HCT116 (cell line): Measurements from ENCODE around the gene PRKAG2. TPM values are rescaled to one million over a fixed set of nuclear protein-coding genes. Genes with fewer than 3 reads are reported as not detected.

ENCODE experiments used
- ATAC-seq: fragments of 200-7000 bp; cut with Tn5 transposase; 2 replicates; pipeline ENCODE4 v1.9.1; 2020; ENCODE audit warnings: mild to moderate bottlenecking, moderate library complexity
- BruUV-seq: library from RNA; stranded (reverse); fragments of 400-500 nt; replicated peaks from 2 replicates; lab custom pipeline; 2021; lab: Mats Ljungman, UMichigan
- CTCF ChIA-PET: fragments of 300-600 bp; sonication (Branson Sonifier 250); formaldehyde crosslinking; loops from one replicate; lab custom pipeline; 2021; ENCODE audit warnings: antibody characterized with exemption; lab: Charles Lee
- POLR2A ChIA-PET: fragments of 300-600, 350-600 bp; sonication (Branson Sonifier 250); formaldehyde crosslinking; loops from one replicate; lab custom pipeline; 2021; ENCODE audit warnings: antibody characterized with exemption; lab: Charles Lee
- RAD21 ChIA-PET, 2 experiments: fragments of 300-600 bp; sonication (Branson Sonifier 250); formaldehyde crosslinking; loops; one replicate each; lab custom pipeline; 2023; ENCODE audit warnings: low total read pairs in 2 of 2; ENCODE audit not compliant: uncharacterized antibody in 2 of 2, unreplicated experiment in 2 of 2, low non-redundant PET in 1 of 2; lab: Charles Lee
- DNase-seq: peaks from one replicate; pipeline ENCODE4 v3.0.0-alpha.2; 2010; ENCODE audit warnings: low read depth, low spot score
- H2AFZ ChIP-seq: fragments of 200-600 bp; shearing (Covaris generic), sonication (generic); 2 replicates; pipeline ENCODE4 v1.6.1; 2017; ENCODE audit warnings: low read depth, mixed run types, mixed read lengths, antibody characterized with exemption, low read length; ENCODE audit not compliant: poor library complexity, severe bottlenecking
- H3K27ac ChIP-seq: 2 replicates; pipeline ENCODE4 v1.5.1; 2012; ENCODE audit warnings: low read depth, low read length
- H3K27me3 ChIP-seq: fragments of 200-600 bp; sonication (generic); 2 replicates; pipeline ENCODE4 v1.6.1; 2016; ENCODE audit warnings: mixed run types, low read length, mixed read lengths; ENCODE audit not compliant: insufficient read depth
- H3K36me3 ChIP-seq, 2 experiments: fragments of 200-500 bp in 1 of 2; fragments of 200-600 bp in 1 of 2; sonication (Bioruptor generic) in 1 of 2; sonication (generic) in 1 of 2; 2 replicates each; pipeline versions ENCODE4 v1.5.1 to v1.6.1; 2014 to 2016; ENCODE audit warnings: low read length in 2 of 2, inconsistent platforms in 1 of 2, mixed read lengths in 1 of 2, mixed run types in 1 of 2; ENCODE audit not compliant: insufficient read depth in 2 of 2, control insufficient read depth in 1 of 2
- H3K4me1 ChIP-seq, 2 experiments: fragments of 200-600 bp in 1 of 2; sonication (generic) in 1 of 2; 2 replicates each; pipeline versions ENCODE4 v1.5.1 to v1.6.1; 2012 to 2017; ENCODE audit warnings: low read length in 2 of 2, inconsistent platforms in 1 of 2, mild to moderate bottlenecking in 1 of 2, mixed read lengths in 1 of 2, mixed run types in 1 of 2, moderate library complexity in 1 of 2; ENCODE audit not compliant: insufficient read depth in 2 of 2, control insufficient read depth in 1 of 2
- H3K4me2 ChIP-seq: fragments of 200-600 bp; sonication (generic); 2 replicates; pipeline ENCODE4 v1.6.1; 2017; ENCODE audit warnings: mixed run types, low read length, mixed read lengths
- H3K4me3 ChIP-seq, 2 experiments: fragments of 200-600 bp in 1 of 2; sonication (generic) in 1 of 2; replicated peaks in 1 of 2; 2 replicates each; pipeline ENCODE4 v1.5.1; 2011 to 2016; ENCODE audit warnings: low read length in 2 of 2, control low read depth in 1 of 2, low read depth in 1 of 2, mild to moderate bottlenecking in 1 of 2, mixed read lengths in 1 of 2, mixed run types in 1 of 2
- H3K79me2 ChIP-seq: fragments of 200-600 bp; sonication (generic); 2 replicates; pipeline ENCODE4 v1.6.1; 2017; ENCODE audit warnings: mild to moderate bottlenecking, mixed run types, low read length, moderate library complexity, mixed read lengths; ENCODE audit not compliant: insufficient read depth
- H3K9ac ChIP-seq: fragments of 200-600 bp; sonication (generic); 2 replicates; pipeline ENCODE4 v1.6.1; 2016; ENCODE audit warnings: low read length, mixed read lengths
- H3K9me2 ChIP-seq: fragments of 200-600 bp; sonication (generic), shearing (Covaris generic); 2 replicates; pipeline ENCODE4 v1.6.1; 2017; ENCODE audit warnings: mixed run types, mild to moderate bottlenecking, moderate library complexity; ENCODE audit not compliant: insufficient read depth
- H3K9me3 ChIP-seq, 2 experiments: fragments of 200-500 bp in 1 of 2; fragments of 200-600 bp in 1 of 2; sonication (Bioruptor generic) in 1 of 2; sonication (generic) in 1 of 2; 2 replicates each; pipeline ENCODE4 v1.6.1; 2014 to 2017; ENCODE audit warnings: low read length in 2 of 2, mixed read lengths in 2 of 2, inconsistent platforms in 1 of 2, low read depth in 1 of 2, mild to moderate bottlenecking in 1 of 2, mixed run types in 1 of 2, moderate library complexity in 1 of 2; ENCODE audit not compliant: control insufficient read depth in 1 of 2, insufficient read depth in 1 of 2
- H4K20me1 ChIP-seq: fragments of 200-600 bp; sonication (generic), shearing (Covaris generic); 2 replicates; pipeline ENCODE4 v1.6.1; 2017; ENCODE audit warnings: mixed run types, mild to moderate bottlenecking, moderate library complexity; ENCODE audit not compliant: insufficient read depth
- CBX3 ChIP-seq: IDR thresholded peaks from 2 replicates; pipeline ENCODE4 v1.6.1; 2012; ENCODE audit warnings: low read depth
- CEBPB ChIP-seq: IDR thresholded peaks from 2 replicates; pipeline ENCODE4 v1.6.1; 2012; ENCODE audit warnings: low read depth
- EZH2 ChIP-seq: fragments of 200-600 bp; sonication (generic); IDR thresholded peaks from 2 replicates; pipeline ENCODE4 v1.6.1; 2017; ENCODE audit warnings: antibody characterized with exemption, mixed run types
- MAX ChIP-seq: IDR thresholded peaks from 2 replicates; pipeline ENCODE4 v1.6.1; 2012
- POLR2A ChIP-seq: IDR thresholded peaks from 2 replicates; pipeline ENCODE4 v1.7.0; 2011; ENCODE audit warnings: borderline replicate concordance; ENCODE audit not compliant: insufficient read depth, insufficient read length; ENCODE audit errors: extremely low read depth
- SIN3A ChIP-seq: IDR thresholded peaks from 2 replicates; pipeline ENCODE4 v1.6.1; 2012; ENCODE audit warnings: low read depth
- SP1 ChIP-seq: IDR thresholded peaks from 2 replicates; pipeline ENCODE4 v1.6.1; 2012; ENCODE audit warnings: low read depth
- ZFX ChIP-seq: fragments of 450-650 bp; IDR thresholded peaks from 2 replicates; pipeline ENCODE4 v1.6.1; 2017
- ZNF274 ChIP-seq: fragments of 200-500 bp; sonication (Bioruptor generic); IDR thresholded peaks from 2 replicates; pipeline ENCODE4 v1.6.1; 2014; ENCODE audit warnings: mild to moderate bottlenecking, low read depth, low read length, inconsistent platforms
- intact Hi-C: fragments of 100-400 bp; cut with micrococcal nuclease; formaldehyde crosslinking; loops from 2 replicates; pipeline ENCODE4 v1.10.0; 2022
- total RNA-seq: library from RNA; stranded (reverse); gene quantifications from one replicate; pipeline ENCODE4 v1.2.1, GENCODE V29; 2021; ENCODE audit not compliant: unreplicated experiment

PRKAG2 gene
- total RNA-seq, 1 experiment from 2014 or later, result 23.6 TPM

GRCh38 chr7:151792086-151792485 lies 84.8 kb downstream of the PRKAG2 start:
- Histone ChIP-seq H3K27ac (no peak overlapping the region), H3K36me3 (no peaks in the 10 kb centered on the region), H3K9ac (no peak overlapping the region), H3K4me3 (no peak overlapping the region), H3K4me2 (no peak overlapping the region), H3K9me3 (no peaks in the 10 kb centered on the region), H3K9me2 (no peaks in the 10 kb centered on the region), H3K79me2 (no peaks in the 10 kb centered on the region)
- DNase-seq, result no peak
- no peak for ATAC-seq
- intact Hi-C loops, result no loop called here
- no TSS peak for BruUV-seq
- CTCF ChIA-PET, result interaction anchor here (1.5 kb wide), 1 partner anchor 9 kb away, joined by 7 read pairs; no protein-coding TSS in a partner anchor
- TF ChIP-seq ZFX, result no peak
- TF ChIP-seq CEBPB, result no peak
- no peak for TF ChIP-seq EZH2
- TF ChIP-seq, all 23 proteins: peak for 0
- Histone ChIP-seq H4K20me1 (no peaks in the 10 kb centered on the region), H3K4me1 (peaks cover 20 to 34% of the 10 kb centered on the region in 2 experiments), H2AFZ (no peak overlapping the region), H3K27me3 (no peaks in the 10 kb centered on the region)
- POLR2A ChIA-PET, result no interaction called here
- RAD21 ChIA-PET, result no interaction called here

DNA sequence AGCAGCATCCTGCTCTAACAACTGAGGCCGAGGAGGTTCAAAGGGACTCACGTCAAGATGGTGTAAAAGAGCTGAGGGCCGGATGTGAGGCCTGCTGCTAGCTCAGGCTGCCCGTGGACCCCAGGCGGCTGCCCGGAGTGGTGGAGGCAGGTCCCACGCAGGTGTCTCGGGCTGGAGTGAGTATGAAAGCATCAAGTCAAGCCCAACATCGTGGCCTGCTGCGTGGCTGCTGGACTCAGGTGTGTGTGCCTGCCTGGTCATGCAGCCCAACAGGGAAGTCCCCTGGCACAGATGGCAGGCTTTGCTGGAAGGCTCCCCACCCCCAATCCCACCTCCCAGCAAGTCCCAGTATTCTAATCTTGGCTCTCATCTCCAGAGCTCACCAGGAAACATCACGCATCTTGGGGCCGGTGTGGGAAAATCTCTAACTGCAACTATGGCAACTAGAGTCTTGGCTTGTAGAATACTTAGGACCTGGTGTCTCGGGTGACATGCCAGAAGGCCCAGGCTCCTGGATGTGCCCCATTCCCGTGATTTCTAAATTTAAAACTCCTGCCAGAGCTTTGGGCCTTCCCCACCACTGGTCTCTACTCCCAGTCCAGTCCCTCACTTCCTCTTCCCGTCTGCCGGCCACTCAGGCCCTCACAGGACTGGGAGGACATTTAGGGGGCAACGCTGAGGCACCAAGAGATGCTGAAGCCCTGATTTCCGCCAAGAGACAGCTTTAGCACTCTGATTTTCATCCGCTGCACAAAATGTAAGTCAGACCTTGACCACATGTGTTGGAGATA lies 85.9 kb downstream of the PRKAG2 start:
- H4K20me1 ChIP-seq, result no peaks in the 10 kb centered on the region
- H3K4me3 ChIP-seq, result no peak overlapping the region
- no peak overlapping the region for H3K27ac ChIP-seq
- H3K36me3 ChIP-seq, result no peaks in the 10 kb centered on the region
- no peaks in the 10 kb centered on the region for H3K9me2 ChIP-seq
- H3K27me3 ChIP-seq, result no peaks in the 10 kb centered on the region
- DNase-seq (no peak), ATAC-seq (no peak)
- H3K4me1 ChIP-seq, result peaks cover 10 to 23% of the 10 kb centered on the region in 2 experiments
- no TSS peak for BruUV-seq
- POLR2A ChIA-PET, result no interaction called here
- CTCF ChIA-PET, result no interaction called here
- no peak overlapping the region for H3K4me2 ChIP-seq
- no peaks in the 10 kb centered on the region for H3K9me3 ChIP-seq
- RAD21 ChIA-PET, result no interaction called here
- H3K9ac ChIP-seq, result no peak overlapping the region
- TF ChIP-seq MAX (no peak), POLR2A (no peak), ZNF274 (no peak), SP1 (no peak), SIN3A (no peak), CBX3 (no peak)
- intact Hi-C loops, result no loop called here
- H3K79me2 ChIP-seq, result no peaks in the 10 kb centered on the region
- H2AFZ ChIP-seq, result no peak overlapping the region
